Fibroblast of pulmonary artery (primary cell): ENCODE results near the gene STIP1.

Experiments used
- DNase-seq: peaks from one replicate; pipeline ENCODE4 v3.0.0-alpha.2; 2010; ENCODE audit warnings: low read depth
- H3K4me3 ChIP-seq: replicated peaks from 2 replicates; pipeline ENCODE4 v1.5.1; 2011; ENCODE audit warnings: low read depth, mild to moderate bottlenecking, control low read depth, low read length, moderate library complexity
- CTCF ChIP-seq: IDR thresholded peaks from 2 replicates; pipeline ENCODE4 v1.5.1; 2011; ENCODE audit warnings: mild to moderate bottlenecking, control low read depth, low read length, inconsistent platforms; ENCODE audit errors: missing control alignments

Gene STIP1

DNA sequence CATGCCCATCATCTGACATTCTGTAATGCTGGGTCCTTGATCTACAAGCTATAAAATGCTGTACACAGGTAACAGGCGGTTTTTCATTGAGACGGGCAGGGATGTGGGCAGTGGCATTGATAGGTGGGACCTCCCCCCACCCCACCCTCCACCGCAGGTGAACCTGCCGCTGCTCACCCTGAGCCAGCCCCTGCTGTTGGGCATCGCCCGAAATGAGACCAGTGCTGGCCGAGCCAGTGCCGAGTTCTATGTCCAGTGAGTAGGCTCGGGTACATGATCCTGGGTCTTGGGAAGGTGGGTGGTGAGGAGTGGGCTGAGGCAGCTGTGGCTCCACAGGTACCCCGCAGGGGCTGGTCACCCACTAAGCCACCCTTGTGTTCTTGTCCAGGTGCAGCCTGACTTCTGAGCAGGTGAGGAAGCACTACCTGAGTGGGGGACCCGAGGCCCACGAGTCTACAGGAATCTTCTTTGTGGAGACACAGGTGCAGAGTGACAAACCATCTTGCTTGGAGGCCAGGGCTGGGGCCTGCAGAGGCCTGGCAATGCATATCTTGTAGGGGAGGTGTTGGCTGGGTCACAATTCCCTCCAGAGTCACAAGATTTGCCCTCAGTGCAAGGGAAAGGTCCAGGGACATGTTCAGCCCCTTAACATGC lies 43.2 kb downstream of the STIP1 start:
- no peak for TF ChIP-seq CTCF
- H3K4me3 ChIP-seq: no peak overlapping the region
- DNase-seq: no peak

DNA sequence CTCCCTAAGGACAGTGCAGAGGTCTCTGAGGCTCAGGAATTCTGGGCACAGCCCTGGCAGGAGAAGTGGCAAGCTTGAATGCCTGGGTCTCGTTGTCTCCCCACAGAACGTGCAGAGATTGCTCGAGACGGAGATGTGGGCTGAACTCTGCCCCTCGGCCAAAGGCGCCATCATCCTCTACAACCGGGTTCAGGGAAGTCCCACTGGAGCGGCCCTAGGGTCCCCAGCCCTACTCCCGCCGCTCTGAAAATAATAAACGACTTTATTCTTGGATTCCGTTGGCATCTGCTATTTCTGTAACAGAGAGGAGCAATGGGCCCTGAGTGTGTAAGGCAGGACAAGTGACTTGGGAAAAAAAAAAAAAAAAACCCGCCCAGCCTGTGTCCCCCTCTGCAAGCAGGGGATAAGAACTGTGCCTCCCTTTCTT lies 43.8 kb downstream of the STIP1 start:
- peak overlapping the region; percentile 76 for H3K4me3 ChIP-seq
- no peak for DNase-seq
- TF ChIP-seq CTCF: no peak

DNA sequence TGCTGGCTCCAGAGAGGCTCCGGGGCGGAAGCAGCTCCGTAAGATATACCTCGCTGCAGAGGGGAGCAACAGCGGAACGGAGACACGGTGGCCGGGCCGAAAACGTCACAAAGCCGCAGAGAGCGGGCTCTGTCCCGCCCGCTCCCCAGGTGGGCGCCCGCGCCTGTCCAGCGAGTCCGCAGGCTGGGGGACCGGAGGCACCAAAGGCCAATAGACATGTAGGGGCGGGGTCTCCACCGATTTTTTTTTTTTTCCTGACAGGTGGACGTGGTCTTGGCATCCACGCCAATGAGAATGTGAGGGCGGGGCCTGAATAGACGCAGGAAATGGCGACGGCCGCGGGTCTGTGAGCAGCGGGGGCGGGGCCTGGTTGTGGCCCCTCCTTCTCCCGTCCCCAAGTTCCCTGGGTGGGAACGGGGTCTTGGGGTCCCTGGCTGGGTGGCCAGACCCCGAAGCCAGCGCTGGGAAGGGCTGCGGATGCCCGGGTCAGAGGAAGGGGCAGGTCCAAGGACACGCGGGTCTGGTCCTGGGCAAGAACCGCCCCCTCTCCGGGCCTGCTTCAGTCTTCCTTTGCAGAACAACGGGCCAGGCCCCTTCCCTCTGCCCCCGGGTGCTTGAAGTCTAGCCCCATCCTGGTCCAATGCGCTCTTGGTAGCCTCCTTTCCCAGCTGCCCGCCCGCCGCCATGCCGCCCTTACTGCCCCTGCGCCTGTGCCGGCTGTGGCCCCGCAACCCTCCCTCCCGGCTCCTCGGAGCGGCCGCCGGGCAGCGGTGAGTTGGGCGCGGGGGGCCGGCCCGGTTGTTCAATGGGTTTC lies 44.4 kb downstream of the STIP1 start, which contains the start of gene DNAJC4:
DNAJC4 (plus strand) TSS at position 378 of the 814 bp plus-strand sequence; CDS start at position 685, 307 bp downstream.
- no peak for TF ChIP-seq CTCF

GRCh38 chr11:64230985-64231365 lies 45.0 kb downstream of the STIP1 start:
- no peak for TF ChIP-seq CTCF
- DNase-seq: no peak
- H3K4me3 ChIP-seq: peak overlapping the region; percentile 76

More for the DNA sequence above, 44.4 kb downstream of the STIP1 start, which contains the start of gene DNAJC4:
- H3K4me3 ChIP-seq: peak within 1 kb of the TSS; percentile 76
- peak; percentile 86 for DNase-seq

DNA sequence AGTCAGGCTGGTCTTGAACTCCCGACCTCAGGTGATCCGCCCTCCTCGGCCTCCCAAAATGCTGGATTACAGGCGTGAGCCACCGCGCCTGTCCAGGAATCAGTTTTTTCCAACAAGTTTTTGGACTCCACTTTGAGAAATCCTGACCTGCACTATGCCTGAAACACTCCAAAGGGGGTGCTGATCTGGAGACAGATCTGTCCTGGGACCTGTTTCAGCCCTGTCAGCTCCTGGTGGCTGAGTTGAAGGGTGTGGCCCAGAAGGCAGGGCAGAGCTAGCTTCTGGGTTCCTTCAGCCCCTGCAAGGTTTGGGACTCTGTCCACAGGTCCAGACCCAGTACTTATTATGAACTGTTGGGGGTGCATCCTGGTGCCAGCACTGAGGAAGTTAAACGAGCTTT lies 45.6 kb downstream of the STIP1 start:
- no peak for DNase-seq
- no peak overlapping the region for H3K4me3 ChIP-seq
- no peak for TF ChIP-seq CTCF

- DNase-seq: no peak
- no peak for TF ChIP-seq CTCF
- H3K4me3 ChIP-seq: no peak overlapping the region
Measured at GRCh38 chr11:64232182-64232966, 46.4 kb downstream of the STIP1 start.
